HuH-7.5 (cell line): Measurements from ENCODE around the gene AOC3.
"Not testable (repeated sequence)": the region's sequence is repeated elsewhere in the genome, so short reads cannot be mapped to it uniquely, and the experiment has no call there.

Experiments used
- DNase-seq: peaks from one replicate; pipeline ENCODE4 v3.0.0; 2011; ENCODE audit warnings: low spot score

Gene AOC3

GRCh38 chr17:42844761-42845555 lies 6.0 kb upstream of the AOC3 start:
- DNase-seq = no peak

GRCh38 chr17:42845556-42845917 lies 5.5 kb upstream of the AOC3 start:
- no peak for DNase-seq

GRCh38 chr17:42845918-42846593 lies 4.9 kb upstream of the AOC3 start:
- DNase-seq = no peak

GRCh38 chr17:42846594-42847280 lies 4.3 kb upstream of the AOC3 start:
- no peak for DNase-seq

GRCh38 chr17:42848093-42848492 lies 2.9 kb upstream of the AOC3 start:
- DNase-seq = no peak

GRCh38 chr17:42849031-42849430 lies 2.0 kb upstream of the AOC3 start:
- no peak for DNase-seq

- DNase-seq = no peak
These were observed 1.4 kb upstream of the AOC3 start for GRCh38 chr17:42849451-42850181.

GRCh38 chr17:42851371-42852240 lies 607 bp downstream of the AOC3 start:
- not testable (repeated sequence) for DNase-seq

GRCh38 chr17:42852351-42852750 lies 1.4 kb downstream of the AOC3 start:
- DNase-seq = no peak

GRCh38 chr17:42853004-42853403 lies 2.0 kb downstream of the AOC3 start:
- DNase-seq = no peak

- DNase-seq = no peak
These were observed 2.6 kb downstream of the AOC3 start for GRCh38 chr17:42853597-42853967.

- no peak for DNase-seq
These were observed 3.2 kb downstream of the AOC3 start for GRCh38 chr17:42853968-42854790.

- DNase-seq = no peak
These were observed 4.1 kb downstream of the AOC3 start for GRCh38 chr17:42855048-42855596.

GRCh38 chr17:42856093-42856492 lies 5.1 kb downstream of the AOC3 start:
- DNase-seq = not testable (repeated sequence)

- not testable (repeated sequence) for DNase-seq
These were observed 5.5 kb downstream of the AOC3 start for GRCh38 chr17:42856516-42856915.

GRCh38 chr17:42857389-42857788 lies 6.4 kb downstream of the AOC3 start:
- no peak for DNase-seq

GRCh38 chr17:42865638-42866094 lies 14.7 kb downstream of the AOC3 start:
- peak; percentile 56 for DNase-seq

GRCh38 chr17:42866216-42866615 lies 15.2 kb downstream of the AOC3 start:
- DNase-seq = no peak

GRCh38 chr17:42866631-42867575 lies 15.9 kb downstream of the AOC3 start:
- DNase-seq = no peak
